Measurements from ENCODE around the gene TSPAN9.

- TF ChIP-seq CTCF (IDR thresholded peaks at IDR 0.05) (no peak), POLR2AphosphoS5 (IDR thresholded peaks at IDR 0.05) (no peak), POLR2A (IDR thresholded peaks at IDR 0.05) (no peak), EP300 (IDR thresholded peaks at IDR 0.05) (no peak)
Measured at GRCh38 chr12:3117591-3118015, 40.4 kb downstream of the TSPAN9 start.

Data from suprapubic skin (tissue), 4 donors.